Fibroblast of the conjunctiva (primary cell): Measurements from ENCODE around the gene USP43.
A peak's percentile ranks its signal among the peaks of the same experiment; 100 is the strongest.

Source experiments
- DNase-seq: peaks from one replicate; pipeline ENCODE4 v3.0.0-alpha.2; 2010; ENCODE audit warnings: low read depth

Gene USP43

DNA sequence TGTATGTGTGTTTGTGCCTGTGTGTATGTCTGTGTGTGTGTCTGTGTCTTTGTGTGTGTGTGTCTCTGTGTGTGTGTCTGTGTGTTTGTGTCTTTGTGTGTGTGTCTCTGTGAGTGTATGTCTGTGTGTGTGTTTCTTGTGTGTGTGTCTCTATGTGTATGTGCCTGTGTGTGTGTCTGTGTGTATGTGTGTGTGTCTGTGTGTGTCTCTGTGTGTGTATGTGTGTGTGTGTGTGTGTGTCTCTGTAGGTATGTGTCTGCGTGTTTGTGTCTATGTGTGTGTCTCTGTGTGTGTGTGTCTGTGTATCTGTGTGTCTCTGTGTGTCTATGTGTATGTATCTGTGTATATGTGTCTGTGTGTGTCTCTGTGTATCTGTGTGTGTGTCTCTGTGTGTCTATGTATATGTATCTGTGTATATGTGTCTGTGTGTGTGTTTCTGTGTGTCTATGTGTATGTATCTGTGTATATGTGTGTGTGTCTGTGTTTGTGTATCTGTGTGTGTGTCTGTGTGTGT, 70.2 kb downstream of the USP43 start:
- no peak for DNase-seq

GRCh38 chr17:9725575-9725974, 80.3 kb downstream of the USP43 start:
- DNase-seq: no peak

DNA sequence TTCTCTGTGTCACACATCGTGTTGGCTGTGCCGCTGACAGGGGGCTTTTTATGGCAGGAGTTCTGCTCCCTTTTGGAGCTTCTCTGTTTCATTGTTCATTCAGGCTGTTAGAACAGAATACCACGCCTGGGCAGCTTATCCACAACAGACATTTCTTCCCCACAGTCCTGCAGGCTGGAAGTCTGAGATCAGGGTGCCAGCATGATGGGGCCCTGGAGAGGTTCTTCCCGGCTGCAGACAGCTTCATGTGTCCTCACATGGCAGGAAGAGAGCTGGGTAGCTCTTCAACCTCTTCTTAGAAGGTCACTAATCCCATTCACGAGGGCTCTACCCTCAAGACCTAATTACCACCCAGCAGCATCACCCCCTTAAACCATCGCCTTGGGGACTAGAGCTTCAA, 81.0 kb downstream of the USP43 start:
- DNase-seq: no peak

DNA sequence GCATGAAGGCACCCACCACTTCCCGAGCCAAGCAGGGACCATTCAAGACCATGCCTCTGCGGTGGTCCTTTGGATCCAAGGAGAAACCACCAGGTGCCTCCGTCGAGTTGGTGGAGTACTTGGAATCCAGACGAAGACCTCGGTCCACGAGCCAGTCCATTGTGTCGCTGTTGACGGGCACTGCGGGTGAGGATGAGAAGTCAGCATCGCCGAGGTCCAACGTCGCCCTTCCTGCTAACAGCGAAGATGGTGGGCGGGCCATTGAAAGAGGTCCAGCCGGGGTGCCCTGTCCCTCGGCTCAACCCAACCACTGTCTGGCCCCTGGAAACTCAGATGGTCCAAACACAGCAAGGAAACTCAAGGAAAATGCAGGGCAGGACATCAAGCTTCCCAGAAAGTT, 82.7 kb downstream of the USP43 start:
- no peak for DNase-seq

DNA sequence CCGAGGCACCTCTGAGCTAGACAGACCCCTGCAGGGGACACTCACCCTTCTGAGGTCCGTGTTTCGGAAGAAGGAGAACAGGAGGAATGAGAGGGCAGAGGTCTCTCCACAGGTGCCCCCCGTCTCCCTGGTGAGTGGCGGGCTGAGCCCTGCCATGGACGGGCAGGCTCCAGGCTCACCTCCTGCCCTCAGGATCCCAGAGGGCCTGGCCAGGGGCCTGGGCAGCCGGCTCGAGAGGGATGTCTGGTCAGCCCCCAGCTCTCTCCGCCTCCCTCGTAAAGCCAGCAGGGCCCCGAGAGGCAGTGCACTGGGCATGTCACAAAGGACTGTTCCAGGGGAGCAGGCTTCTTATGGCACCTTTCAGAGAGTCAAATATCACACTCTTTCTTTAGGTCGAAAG, 83.2 kb downstream of the USP43 start:
- DNase-seq: no peak

DNA sequence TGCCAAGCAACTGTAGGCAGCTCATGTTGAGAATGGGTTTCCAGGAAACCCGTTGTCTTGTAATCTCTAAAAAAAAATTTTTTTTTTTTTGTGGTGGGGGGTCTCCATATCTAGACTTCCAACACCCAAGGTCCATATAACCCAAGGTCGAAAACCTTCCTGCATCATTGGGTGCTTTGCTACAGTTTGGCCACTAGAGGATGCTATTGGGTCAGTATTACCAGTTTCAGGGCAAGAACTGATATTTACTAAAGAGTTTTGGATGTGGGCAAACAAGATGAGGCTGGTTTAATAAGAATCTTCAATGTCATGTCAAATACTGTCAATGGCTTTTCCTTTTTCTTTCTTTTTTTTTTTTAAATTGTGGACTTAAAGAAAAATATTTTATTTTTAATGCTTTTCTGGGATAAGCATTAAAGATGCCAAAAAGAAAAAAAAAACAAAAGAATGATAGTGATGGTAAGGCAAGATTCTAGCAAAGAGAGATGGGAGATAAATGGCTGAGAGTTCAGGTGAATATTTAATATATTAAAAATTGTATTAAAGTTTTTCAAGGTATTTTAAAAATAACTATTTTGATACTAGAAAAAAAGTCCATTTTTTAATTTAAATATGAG, 83.8 kb downstream of the USP43 start:
- DNase-seq: peak; percentile 22

- no peak for DNase-seq
These were observed 84.6 kb downstream of the USP43 start for GRCh38 chr17:9729735-9730420.

DNA sequence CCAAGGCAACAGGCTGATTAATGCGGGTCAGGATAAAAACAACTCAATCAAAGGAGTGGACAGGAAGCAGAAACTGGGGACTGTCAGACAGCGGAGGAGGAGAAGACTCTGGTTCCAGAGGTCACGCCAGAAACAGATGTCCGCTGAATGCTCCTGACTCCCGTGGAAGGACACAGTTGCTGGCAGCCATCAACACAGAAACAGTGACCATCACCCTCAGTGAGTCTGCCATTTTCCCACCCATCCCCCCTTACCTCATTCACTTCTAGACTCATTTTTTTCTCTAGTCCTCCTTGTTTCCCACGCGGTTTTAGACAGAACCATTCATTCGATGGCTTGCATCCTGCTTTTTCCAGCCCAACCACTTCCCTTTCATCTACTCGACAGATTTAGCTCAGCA, 105.2 kb downstream of the USP43 start:
- no peak for DNase-seq

- DNase-seq: no peak
These were observed 109.8 kb downstream of the USP43 start for GRCh38 chr17:9755083-9755482.

DNA sequence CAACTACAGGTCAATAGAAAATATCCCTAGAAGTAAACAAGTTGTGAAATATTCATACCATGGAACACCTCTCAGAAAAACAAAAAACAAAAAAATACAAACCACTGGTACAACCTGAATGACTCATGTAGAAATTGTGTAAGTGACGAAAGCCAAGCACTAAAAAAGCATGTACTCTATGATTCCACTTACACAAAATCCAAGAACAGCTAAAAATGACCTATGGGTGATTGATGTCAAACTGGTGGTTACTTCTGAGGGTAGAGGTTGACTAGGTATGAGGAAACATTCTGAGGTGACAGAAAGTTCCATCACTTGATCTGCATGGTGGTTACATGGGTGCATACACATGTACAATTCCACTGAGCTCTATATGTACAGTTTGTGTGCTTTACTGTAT, 114.9 kb downstream of the USP43 start:
- no peak for DNase-seq

DNA sequence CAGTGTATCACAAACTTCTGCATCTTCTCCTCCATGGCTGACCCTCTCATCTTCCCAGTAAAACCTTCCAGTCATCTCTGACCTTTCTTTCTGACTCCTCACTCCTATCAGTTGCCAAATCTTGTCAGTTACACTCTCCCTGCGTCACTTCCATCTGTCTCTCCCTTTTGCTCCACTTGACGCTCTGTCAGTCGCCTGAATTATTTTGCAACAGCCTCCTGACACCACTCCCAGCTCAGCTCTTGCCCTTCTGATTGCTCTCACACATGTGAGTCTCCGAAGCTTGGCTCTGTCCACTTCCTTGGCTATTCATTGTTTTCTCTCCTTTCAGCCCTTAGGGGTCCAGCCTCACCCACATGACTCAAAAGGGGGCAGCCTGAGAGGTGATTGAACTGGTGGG, 118.3 kb downstream of the USP43 start:
- DNase-seq: no peak

- no peak for DNase-seq
These were observed 120.0 kb downstream of the USP43 start for GRCh38 chr17:9765322-9765721.

- no peak for DNase-seq
These were observed 121.7 kb downstream of the USP43 start for GRCh38 chr17:9766970-9767369.

- no peak for DNase-seq
These were observed 122.2 kb downstream of the USP43 start for GRCh38 chr17:9767432-9767991.

GRCh38 chr17:9768381-9768934, 123.1 kb downstream of the USP43 start:
- DNase-seq: peak; percentile 26

DNA sequence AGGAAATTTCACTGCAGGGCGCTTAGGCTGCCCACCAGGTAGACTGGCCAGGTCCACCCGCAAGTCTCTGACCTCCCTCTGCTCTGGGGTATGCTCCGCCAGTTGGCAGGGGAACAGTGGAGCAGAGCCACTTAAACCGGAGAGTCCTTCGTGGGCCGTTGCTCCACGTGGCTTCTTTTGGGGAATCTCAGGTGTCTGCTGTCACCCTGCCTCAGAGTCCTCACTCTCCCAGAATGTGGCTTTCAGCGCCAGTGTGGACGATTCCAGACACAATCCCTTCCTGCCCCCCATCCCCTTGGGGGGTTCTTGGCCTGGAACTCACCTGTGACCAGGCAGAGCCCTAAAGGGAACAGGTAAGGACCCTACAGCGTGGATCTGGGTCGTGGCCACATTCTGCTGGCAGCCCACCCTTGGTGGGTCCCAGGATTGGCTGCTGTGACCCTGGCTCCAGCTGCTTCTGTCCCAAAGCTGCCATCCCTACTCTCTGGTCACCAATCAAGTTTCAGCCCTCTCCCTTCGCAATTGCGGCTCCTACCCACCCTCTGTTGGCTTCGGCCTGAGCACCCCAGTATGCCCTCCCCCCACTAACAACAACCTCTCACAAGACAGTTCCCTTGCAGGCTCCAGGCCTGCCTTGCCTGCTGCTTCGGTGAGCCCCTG, 123.8 kb downstream of the USP43 start:
- DNase-seq: no peak

GRCh38 chr17:9771465-9771864, 126.1 kb downstream of the USP43 start:
- DNase-seq: no peak

GRCh38 chr17:9772658-9773057, 127.3 kb downstream of the USP43 start:
- DNase-seq: no peak

DNA sequence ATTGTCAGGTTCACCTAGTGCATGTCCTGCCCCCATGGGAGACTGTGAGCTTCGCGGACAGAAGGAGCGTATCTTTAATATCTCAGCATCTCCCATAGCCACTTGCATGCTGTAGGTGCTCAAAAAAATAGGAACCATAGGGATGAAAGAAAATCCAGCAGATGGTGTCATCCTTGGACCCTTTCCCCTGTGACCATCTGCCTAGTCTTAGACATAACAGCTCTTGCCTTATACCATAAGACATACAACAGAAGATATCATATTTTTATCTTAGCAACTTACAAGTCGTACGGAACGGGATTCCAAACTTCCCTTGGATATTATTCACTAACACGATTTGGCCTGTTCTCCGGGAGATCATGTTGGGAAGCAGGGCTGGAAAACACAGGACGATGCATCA, 131.6 kb downstream of the USP43 start:
- DNase-seq: no peak
